Prostate gland (tissue), 2 donors: ENCODE data around the gene KIAA1191.

Source experiments
- POLR2A ChIP-seq: fragments of 450-650 bp; IDR thresholded peaks from one replicate; pipeline ENCODE4 v1.6.1; 2016; ENCODE audit warnings: antibody characterized with exemption, mild to moderate bottlenecking
- POLR2AphosphoS5 ChIP-seq: sonication (generic); formaldehyde crosslinking; IDR thresholded peaks from one replicate; pipeline ENCODE4 v1.6.1; 2017; ENCODE audit warnings: antibody characterized with exemption
- TF ChIP-seq, protein P1 (sequence below), 4 experiments: fragments of 200-600 bp in 2 of 4; fragments of 450-650 bp in 2 of 4; sonication (generic) in 2 of 4; IDR thresholded peaks; 1 replicate in 3 of 4; 2 replicates in 1 of 4; pipeline ENCODE4 v1.5.1; 2016 to 2019; ENCODE audit warnings: antibody characterized with exemption in 4 of 4, mild to moderate bottlenecking in 2 of 4, moderate library complexity in 2 of 4

DNA sequence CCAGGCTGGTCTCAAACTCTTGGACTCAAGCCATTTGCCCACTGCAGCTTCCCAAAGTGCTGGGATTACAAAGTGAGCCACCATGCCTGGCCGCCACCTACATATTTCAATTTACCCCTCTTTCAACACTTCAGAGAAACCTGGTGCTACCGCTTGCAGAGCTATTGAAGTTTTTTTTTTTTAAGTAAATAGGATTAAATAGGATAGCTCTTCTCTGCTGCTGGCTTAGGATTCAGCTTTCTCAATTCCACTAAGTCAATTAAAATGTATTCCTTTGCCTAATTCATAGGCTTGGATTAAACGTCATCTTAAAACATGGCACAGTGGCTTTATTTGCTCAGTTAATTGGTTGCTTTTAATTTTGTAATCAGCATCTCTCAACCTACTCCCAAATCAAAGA, 41.0 kb downstream of the KIAA1191 start:
- TF ChIP-seq POLR2A (no peak), POLR2AphosphoS5 (no peak)
- TF ChIP-seq, protein P1, sequence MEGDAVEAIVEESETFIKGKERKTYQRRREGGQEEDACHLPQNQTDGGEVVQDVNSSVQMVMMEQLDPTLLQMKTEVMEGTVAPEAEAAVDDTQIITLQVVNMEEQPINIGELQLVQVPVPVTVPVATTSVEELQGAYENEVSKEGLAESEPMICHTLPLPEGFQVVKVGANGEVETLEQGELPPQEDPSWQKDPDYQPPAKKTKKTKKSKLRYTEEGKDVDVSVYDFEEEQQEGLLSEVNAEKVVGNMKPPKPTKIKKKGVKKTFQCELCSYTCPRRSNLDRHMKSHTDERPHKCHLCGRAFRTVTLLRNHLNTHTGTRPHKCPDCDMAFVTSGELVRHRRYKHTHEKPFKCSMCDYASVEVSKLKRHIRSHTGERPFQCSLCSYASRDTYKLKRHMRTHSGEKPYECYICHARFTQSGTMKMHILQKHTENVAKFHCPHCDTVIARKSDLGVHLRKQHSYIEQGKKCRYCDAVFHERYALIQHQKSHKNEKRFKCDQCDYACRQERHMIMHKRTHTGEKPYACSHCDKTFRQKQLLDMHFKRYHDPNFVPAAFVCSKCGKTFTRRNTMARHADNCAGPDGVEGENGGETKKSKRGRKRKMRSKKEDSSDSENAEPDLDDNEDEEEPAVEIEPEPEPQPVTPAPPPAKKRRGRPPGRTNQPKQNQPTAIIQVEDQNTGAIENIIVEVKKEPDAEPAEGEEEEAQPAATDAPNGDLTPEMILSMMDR (IDR thresholded peaks at IDR 0.05) = no peak
